SJCRH30 (cell line): ENCODE results near the gene COL12A1. TPM values are rescaled to one million over a fixed set of nuclear protein-coding genes. Genes with fewer than 3 reads are reported as not detected.

Experiments
- DNase-seq, 2 experiments: peaks; one replicate each; pipeline ENCODE4 v3.0.0-alpha.2; 2015 to 2020
- H3K27ac ChIP-seq: fragments of 250-450 bp; sonication (Bioruptor Pico); 2 replicates; pipeline ENCODE4 v1.5.1; 2020; ENCODE audit warnings: mild to moderate bottlenecking, moderate library complexity
- H3K27me3 ChIP-seq: fragments of 250-450 bp; sonication (Bioruptor Pico); 2 replicates; pipeline ENCODE4 v1.5.1; 2020; ENCODE audit warnings: mild to moderate bottlenecking, moderate library complexity
- H3K36me3 ChIP-seq: fragments of 250-450 bp; sonication (Bioruptor Pico); 2 replicates; pipeline ENCODE4 v1.5.1; 2020; ENCODE audit warnings: mild to moderate bottlenecking, moderate library complexity
- H3K4me1 ChIP-seq: fragments of 250-450 bp; sonication (Bioruptor Pico); 2 replicates; pipeline ENCODE4 v1.5.1; 2020; ENCODE audit warnings: mild to moderate bottlenecking, moderate library complexity
- H3K4me3 ChIP-seq: fragments of 250-450 bp; sonication (Bioruptor Pico); 2 replicates; pipeline ENCODE4 v1.5.1; 2020; ENCODE audit warnings: mild to moderate bottlenecking, moderate library complexity
- H3K9me3 ChIP-seq: fragments of 250-450 bp; sonication (Bioruptor Pico); replicated peaks from 2 replicates; pipeline ENCODE4 v1.5.1; 2020; ENCODE audit warnings: mild to moderate bottlenecking, moderate library complexity
- total RNA-seq: library from RNA; depleted of rRNA; stranded (reverse); fragments of >200 nt; shearing (Covaris generic); gene quantifications from 2 replicates; pipeline ENCODE4 v1.2.3, GENCODE V29; 2014

COL12A1 gene
- total RNA-seq, 1 experiment from 2014 or later: 62.1 TPM

- H3K36me3 ChIP-seq: peaks cover 35% of the 10 kb centered on the region
Measured at GRCh38 chr6:75150685-75151412, 55.0 kb downstream of the COL12A1 start.

GRCh38 chr6:75149696-75150095 lies 56.2 kb downstream of the COL12A1 start:
- no peak overlapping the region for H3K27ac ChIP-seq
- no peak overlapping the region for H3K4me3 ChIP-seq
- DNase-seq: no peak
- no peaks in the 10 kb centered on the region for H3K9me3 ChIP-seq
- H3K36me3 ChIP-seq: peaks cover 37% of the 10 kb centered on the region
- no peaks in the 10 kb centered on the region for H3K4me1 ChIP-seq
- no peaks in the 10 kb centered on the region for H3K27me3 ChIP-seq

More at GRCh38 chr6:75150685-75151412, 55.0 kb downstream of the COL12A1 start:
- DNase-seq: no peak
- H3K27me3 ChIP-seq: no peaks in the 10 kb centered on the region
- no peaks in the 10 kb centered on the region for H3K9me3 ChIP-seq
- H3K27ac ChIP-seq: no peak overlapping the region
- H3K4me3 ChIP-seq: no peak overlapping the region
- peaks cover 6% of the 10 kb centered on the region for H3K4me1 ChIP-seq

GRCh38 chr6:75149240-75149639 lies 56.6 kb downstream of the COL12A1 start:
- Histone ChIP-seq H3K4me3 (no peak overlapping the region), H3K4me1 (no peaks in the 10 kb centered on the region), H3K36me3 (peaks cover 37% of the 10 kb centered on the region), H3K27me3 (no peaks in the 10 kb centered on the region), H3K9me3 (no peaks in the 10 kb centered on the region), H3K27ac (no peak overlapping the region)
- DNase-seq: no peak

GRCh38 chr6:75147512-75147911 lies 58.3 kb downstream of the COL12A1 start:
- H3K27me3 ChIP-seq: no peaks in the 10 kb centered on the region
- no peaks in the 10 kb centered on the region for H3K9me3 ChIP-seq
- no peak overlapping the region for H3K27ac ChIP-seq
- H3K36me3 ChIP-seq: peaks cover 44% of the 10 kb centered on the region
- H3K4me3 ChIP-seq: no peak overlapping the region
- no peak for DNase-seq
- no peaks in the 10 kb centered on the region for H3K4me1 ChIP-seq

- Histone ChIP-seq H3K27me3 (no peaks in the 10 kb centered on the region), H3K9me3 (no peaks in the 10 kb centered on the region), H3K36me3 (peaks cover 33% of the 10 kb centered on the region), H3K27ac (no peak overlapping the region), H3K4me1 (no peaks in the 10 kb centered on the region), H3K4me3 (no peak overlapping the region)
- DNase-seq: no peak
Measured at GRCh38 chr6:75145976-75146375, 59.9 kb downstream of the COL12A1 start.

- peaks cover 30% of the 10 kb centered on the region for H3K36me3 ChIP-seq
- H3K27me3 ChIP-seq: no peaks in the 10 kb centered on the region
- no peak overlapping the region for H3K4me3 ChIP-seq
- no peak for DNase-seq
- H3K9me3 ChIP-seq: no peaks in the 10 kb centered on the region
- no peak overlapping the region for H3K27ac ChIP-seq
- no peaks in the 10 kb centered on the region for H3K4me1 ChIP-seq
Measured at GRCh38 chr6:75145211-75145610, 60.6 kb downstream of the COL12A1 start.

GRCh38 chr6:75144386-75144785 lies 61.5 kb downstream of the COL12A1 start:
- Histone ChIP-seq H3K4me3 (no peak overlapping the region), H3K4me1 (no peaks in the 10 kb centered on the region), H3K27ac (no peak overlapping the region), H3K9me3 (no peaks in the 10 kb centered on the region), H3K36me3 (peaks cover 38% of the 10 kb centered on the region), H3K27me3 (no peaks in the 10 kb centered on the region)
- DNase-seq: no peak

- no peak for DNase-seq
- Histone ChIP-seq H3K27ac (no peak overlapping the region), H3K4me1 (no peaks in the 10 kb centered on the region), H3K9me3 (no peaks in the 10 kb centered on the region), H3K36me3 (peaks cover 39% of the 10 kb centered on the region), H3K4me3 (no peak overlapping the region), H3K27me3 (no peaks in the 10 kb centered on the region)
Measured at GRCh38 chr6:75143191-75143590, 62.7 kb downstream of the COL12A1 start.

- no peak overlapping the region for H3K27ac ChIP-seq
- H3K36me3 ChIP-seq: peaks cover 39% of the 10 kb centered on the region
Measured at GRCh38 chr6:75142721-75143120, 63.1 kb downstream of the COL12A1 start.

GRCh38 chr6:75135876-75136275 lies 70.0 kb downstream of the COL12A1 start:
- DNase-seq: no peak
- no peak overlapping the region for H3K4me3 ChIP-seq
- no peak overlapping the region for H3K27ac ChIP-seq
- H3K36me3 ChIP-seq: peaks cover 57% of the 10 kb centered on the region
- no peaks in the 10 kb centered on the region for H3K9me3 ChIP-seq
- H3K4me1 ChIP-seq: no peaks in the 10 kb centered on the region
- no peaks in the 10 kb centered on the region for H3K27me3 ChIP-seq

More at GRCh38 chr6:75142721-75143120, 63.1 kb downstream of the COL12A1 start:
- Histone ChIP-seq H3K27me3 (no peaks in the 10 kb centered on the region), H3K9me3 (no peaks in the 10 kb centered on the region), H3K4me3 (no peak overlapping the region), H3K4me1 (no peaks in the 10 kb centered on the region)
- no peak for DNase-seq

- H3K27me3 ChIP-seq: no peaks in the 10 kb centered on the region
- H3K36me3 ChIP-seq: peaks cover 57% of the 10 kb centered on the region
- no peaks in the 10 kb centered on the region for H3K4me1 ChIP-seq
- no peak for DNase-seq
- H3K9me3 ChIP-seq: no peaks in the 10 kb centered on the region
- H3K27ac ChIP-seq: no peak overlapping the region
- H3K4me3 ChIP-seq: no peak overlapping the region
Measured at GRCh38 chr6:75135450-75135849, 70.4 kb downstream of the COL12A1 start.

- Histone ChIP-seq H3K27me3 (no peaks in the 10 kb centered on the region), H3K36me3 (peaks cover 57% of the 10 kb centered on the region), H3K27ac (no peak overlapping the region), H3K4me3 (no peak overlapping the region), H3K4me1 (no peaks in the 10 kb centered on the region), H3K9me3 (no peaks in the 10 kb centered on the region)
- DNase-seq: no peak
Measured at GRCh38 chr6:75130784-75131183, 75.1 kb downstream of the COL12A1 start.

- DNase-seq: no peak
- Histone ChIP-seq H3K36me3 (peaks cover 61% of the 10 kb centered on the region), H3K4me3 (no peak overlapping the region), H3K27me3 (no peaks in the 10 kb centered on the region), H3K9me3 (no peaks in the 10 kb centered on the region), H3K27ac (no peak overlapping the region), H3K4me1 (no peaks in the 10 kb centered on the region)
Measured at GRCh38 chr6:75128878-75129570, 76.8 kb downstream of the COL12A1 start.

- Histone ChIP-seq H3K27ac (no peak overlapping the region), H3K27me3 (no peaks in the 10 kb centered on the region), H3K4me1 (no peaks in the 10 kb centered on the region), H3K36me3 (peaks cover 55% of the 10 kb centered on the region), H3K9me3 (no peaks in the 10 kb centered on the region), H3K4me3 (no peak overlapping the region)
- DNase-seq: no peak
Measured at GRCh38 chr6:75126518-75126917, 79.3 kb downstream of the COL12A1 start.

GRCh38 chr6:75124983-75125382 lies 80.9 kb downstream of the COL12A1 start:
- DNase-seq: no peak
- Histone ChIP-seq H3K9me3 (no peaks in the 10 kb centered on the region), H3K36me3 (peaks cover 57% of the 10 kb centered on the region), H3K4me1 (no peaks in the 10 kb centered on the region), H3K4me3 (no peak overlapping the region), H3K27ac (no peak overlapping the region), H3K27me3 (no peaks in the 10 kb centered on the region)
